ENCODE results near the gene HLTF.

HLTF gene

DNA sequence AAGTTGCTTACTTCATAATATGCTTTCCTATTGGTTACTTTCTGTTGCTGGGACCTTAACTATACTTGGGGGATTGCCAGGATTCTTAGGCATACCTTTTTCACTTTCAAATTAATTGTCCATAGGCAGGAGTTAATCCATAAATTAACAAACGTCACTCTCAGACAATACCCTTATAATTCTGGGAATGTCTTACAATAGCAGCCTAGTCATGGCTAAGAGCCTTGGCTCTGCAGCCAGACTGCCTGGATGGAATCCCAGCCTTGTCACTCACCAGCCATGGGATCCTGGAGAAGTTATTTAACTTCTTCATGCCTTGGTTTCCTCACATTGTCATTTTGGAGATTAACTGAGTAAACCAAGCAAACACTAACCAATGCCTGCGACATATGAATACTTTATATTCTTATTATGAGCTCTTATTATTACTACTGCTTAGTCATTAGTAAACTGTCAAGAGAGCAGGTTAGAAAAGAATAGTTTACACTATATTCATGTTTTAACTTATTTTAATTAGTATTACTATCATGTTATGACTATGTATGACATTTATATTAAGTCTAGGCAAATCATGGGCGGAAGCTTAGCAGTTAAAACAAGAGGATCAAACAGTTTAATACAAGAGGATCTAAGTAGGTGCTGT lies 66.0 kb downstream of the HLTF start:
- H3K9me3 Mint-ChIP-seq = peaks cover 18% of the 10 kb centered on the region
- DNase-seq = no peak
- H3K4me1 Mint-ChIP-seq = no peaks in the 10 kb centered on the region
- no peak overlapping the region for H3K4me3 Mint-ChIP-seq
- H3K27me3 Mint-ChIP-seq (ENCODE audit: low read depth, poor library complexity) = no peaks in the 10 kb centered on the region
- peaks cover 36% of the 10 kb centered on the region for H3K36me3 Mint-ChIP-seq (ENCODE audit: low read depth)
- TF ChIP-seq, protein P1, sequence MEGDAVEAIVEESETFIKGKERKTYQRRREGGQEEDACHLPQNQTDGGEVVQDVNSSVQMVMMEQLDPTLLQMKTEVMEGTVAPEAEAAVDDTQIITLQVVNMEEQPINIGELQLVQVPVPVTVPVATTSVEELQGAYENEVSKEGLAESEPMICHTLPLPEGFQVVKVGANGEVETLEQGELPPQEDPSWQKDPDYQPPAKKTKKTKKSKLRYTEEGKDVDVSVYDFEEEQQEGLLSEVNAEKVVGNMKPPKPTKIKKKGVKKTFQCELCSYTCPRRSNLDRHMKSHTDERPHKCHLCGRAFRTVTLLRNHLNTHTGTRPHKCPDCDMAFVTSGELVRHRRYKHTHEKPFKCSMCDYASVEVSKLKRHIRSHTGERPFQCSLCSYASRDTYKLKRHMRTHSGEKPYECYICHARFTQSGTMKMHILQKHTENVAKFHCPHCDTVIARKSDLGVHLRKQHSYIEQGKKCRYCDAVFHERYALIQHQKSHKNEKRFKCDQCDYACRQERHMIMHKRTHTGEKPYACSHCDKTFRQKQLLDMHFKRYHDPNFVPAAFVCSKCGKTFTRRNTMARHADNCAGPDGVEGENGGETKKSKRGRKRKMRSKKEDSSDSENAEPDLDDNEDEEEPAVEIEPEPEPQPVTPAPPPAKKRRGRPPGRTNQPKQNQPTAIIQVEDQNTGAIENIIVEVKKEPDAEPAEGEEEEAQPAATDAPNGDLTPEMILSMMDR (IDR thresholded peaks at IDR 0.05) = no peak
- H3K27ac Mint-ChIP-seq = no peak overlapping the region

DNA sequence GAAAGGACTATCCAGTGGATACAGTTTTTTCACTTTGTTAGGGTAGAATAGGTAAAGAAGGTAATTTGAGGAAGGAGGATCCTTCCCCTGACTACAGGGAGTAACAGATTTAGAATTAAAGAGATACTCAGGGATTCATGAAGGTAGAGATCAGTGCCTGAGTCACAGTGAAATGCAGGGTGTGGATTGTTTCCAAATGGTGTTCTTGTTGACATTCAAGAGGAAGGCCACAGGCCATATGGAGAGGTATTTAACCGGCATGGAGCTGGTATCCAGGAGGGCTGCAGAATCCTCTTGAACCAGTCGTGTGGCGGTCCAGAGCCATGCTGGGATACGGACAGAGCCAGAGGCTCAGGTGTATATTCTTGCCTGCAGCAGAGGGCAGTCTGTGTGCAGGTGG lies 66.8 kb downstream of the HLTF start:
- Mint-ChIP-seq H3K27ac (no peak overlapping the region), H3K36me3 (ENCODE audit: low read depth) (peaks cover 32% of the 10 kb centered on the region), H3K27me3 (ENCODE audit: low read depth, poor library complexity) (no peaks in the 10 kb centered on the region), H3K4me3 (no peak overlapping the region), H3K4me1 (no peaks in the 10 kb centered on the region), H3K9me3 (peaks cover 11% of the 10 kb centered on the region)
- TF ChIP-seq, protein P1 (IDR thresholded peaks at IDR 0.05) = no peak
- DNase-seq = no peak

DNA sequence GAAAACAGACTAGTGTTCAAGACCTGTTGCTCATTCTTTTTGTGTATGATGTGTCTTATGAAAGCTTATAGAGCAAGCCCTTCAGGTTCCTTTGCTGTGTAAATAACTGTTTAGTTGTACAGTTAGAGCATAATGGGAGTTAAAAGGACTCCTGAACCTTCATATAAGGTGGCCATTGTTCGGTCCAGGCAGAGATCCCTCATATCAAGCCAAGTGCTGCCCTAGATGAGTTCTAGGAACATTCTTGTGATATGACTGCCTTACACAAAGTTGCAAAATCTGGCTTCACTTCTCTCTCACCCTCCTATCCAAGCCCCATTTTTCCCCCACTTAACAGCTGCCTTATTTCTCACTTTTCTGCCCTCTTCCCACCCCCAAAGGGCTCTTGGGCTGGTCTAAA lies 68.1 kb downstream of the HLTF start:
- H3K27ac Mint-ChIP-seq = peak overlapping the region; percentile 27
- H3K9me3 Mint-ChIP-seq = no peaks in the 10 kb centered on the region
- DNase-seq = no peak

DNA sequence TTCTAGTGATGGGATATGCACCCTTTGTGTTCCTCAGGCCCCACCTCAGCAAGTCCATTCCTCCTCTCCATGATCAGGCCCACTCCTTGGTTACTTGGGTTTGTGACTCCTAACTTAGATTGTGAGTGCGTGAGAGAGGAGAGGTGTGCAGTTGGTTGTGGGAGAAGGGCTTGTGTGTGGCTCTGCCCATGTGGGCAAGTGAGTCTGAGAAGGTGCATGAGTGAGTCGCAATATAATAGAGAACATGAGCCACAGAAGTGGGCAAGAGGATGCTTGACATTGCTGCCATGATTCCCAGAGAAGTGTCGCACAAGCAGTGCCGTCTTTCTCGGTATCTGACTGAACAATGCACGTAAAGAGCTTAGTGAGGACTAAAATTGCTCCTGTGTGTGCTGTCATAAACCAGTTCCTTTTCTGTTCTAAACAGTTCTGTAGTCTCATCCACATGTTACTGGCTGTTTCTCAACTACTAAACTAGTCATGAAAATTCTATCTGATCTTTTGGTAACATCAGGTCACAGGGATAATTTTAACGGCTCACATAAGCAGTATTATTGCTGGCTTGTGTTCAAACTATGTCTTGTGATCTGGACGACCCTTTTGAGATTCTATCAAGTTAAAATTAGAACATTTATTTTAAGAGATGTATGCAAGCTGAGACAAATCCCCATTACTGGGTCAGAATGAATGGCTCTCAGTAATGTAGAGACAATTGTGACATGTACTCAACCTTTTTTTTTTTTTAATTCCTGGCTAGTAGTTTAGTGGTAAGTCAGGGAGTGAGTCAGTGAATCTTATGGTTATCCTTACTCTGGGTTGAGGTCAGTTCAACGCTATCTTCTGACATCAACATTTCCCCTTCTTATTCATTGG lies 69.4 kb downstream of the HLTF start:
- Mint-ChIP-seq H3K9me3 (no peaks in the 10 kb centered on the region), H3K4me3 (no peak overlapping the region), H3K36me3 (ENCODE audit: low read depth) (peaks cover 21% of the 10 kb centered on the region), H3K4me1 (no peaks in the 10 kb centered on the region), H3K27ac (no peak overlapping the region), H3K27me3 (ENCODE audit: low read depth, poor library complexity) (no peaks in the 10 kb centered on the region)
- no peak for DNase-seq
- TF ChIP-seq, protein P1 (IDR thresholded peaks at IDR 0.05) = no peak

More for the DNA sequence above, 68.1 kb downstream of the HLTF start:
- H3K27me3 Mint-ChIP-seq (ENCODE audit: low read depth, poor library complexity) = no peaks in the 10 kb centered on the region
- no peaks in the 10 kb centered on the region for H3K4me1 Mint-ChIP-seq
- TF ChIP-seq, protein P1 (IDR thresholded peaks at IDR 0.05) = no peak
- H3K4me3 Mint-ChIP-seq = no peak overlapping the region
- H3K36me3 Mint-ChIP-seq (ENCODE audit: low read depth) = peaks cover 28% of the 10 kb centered on the region

DNA sequence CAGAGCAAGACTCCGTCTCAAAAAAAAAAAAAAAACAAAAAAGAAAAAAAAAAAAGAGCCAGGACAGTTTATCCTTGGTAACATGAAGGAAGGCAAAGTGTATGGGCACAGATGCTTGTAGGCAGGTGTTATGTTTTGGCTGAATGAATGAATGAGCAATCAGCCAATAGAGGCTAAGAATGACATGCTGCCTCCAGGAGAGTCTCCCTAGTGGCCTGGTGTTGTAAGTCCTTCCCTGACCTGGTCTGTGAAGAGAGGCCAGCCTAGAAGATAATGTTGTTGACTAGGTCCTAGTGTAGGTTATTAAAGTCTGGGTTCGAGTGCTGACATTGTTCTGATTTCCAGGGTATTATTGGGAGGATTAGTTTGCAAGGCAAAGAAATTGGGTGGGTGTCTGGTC lies 70.1 kb downstream of the HLTF start:
- Mint-ChIP-seq H3K27me3 (ENCODE audit: low read depth, poor library complexity) (no peaks in the 10 kb centered on the region), H3K27ac (no peak overlapping the region), H3K36me3 (ENCODE audit: low read depth) (peaks cover 21% of the 10 kb centered on the region), H3K9me3 (no peaks in the 10 kb centered on the region), H3K4me3 (no peak overlapping the region), H3K4me1 (no peaks in the 10 kb centered on the region)
- DNase-seq = no peak
- TF ChIP-seq, protein P1 (IDR thresholded peaks at IDR 0.05) = no peak

Data from nephron progenitor cell (in vitro differentiated cells).